Heart left ventricle (tissue), 16 donors: ENCODE measurements around the gene KRT9. TPM values are rescaled to one million over a fixed set of nuclear protein-coding genes. Genes with fewer than 3 reads are reported as not detected.
"Not testable (repeated sequence)": the region's sequence is repeated elsewhere in the genome, so short reads cannot be mapped to it uniquely, and the experiment has no call there.

Experiments used
- ATAC-seq, 4 donors: fragments of 200-7000 bp; cut with Tn5 transposase; one replicate each; pipeline ENCODE4 v1.9.1; 2020 to 2022; ENCODE audit warnings: moderate library complexity in 4 of 4, mild to moderate bottlenecking in 3 of 4, moderate number of reproducible peaks in 1 of 4
- DNase-seq, 5 donors: peaks; one replicate each; pipeline ENCODE4 v3.0.0-alpha.2; 2020
- H3K27ac ChIP-seq, 12 donors: fragments of 200-600 bp; sonication (generic) in 4 of 12; one replicate each; pipeline versions ENCODE4 v1.5.0 to v1.8.0; 2016 to 2022; ENCODE audit warnings: mild to moderate bottlenecking in 2 of 12
- H3K27me3 ChIP-seq, 9 donors: fragments of 200-600 bp; sonication (generic) in 2 of 9; one replicate each; pipeline versions ENCODE4 v1.5.1 to v1.8.0; 2016 to 2022; ENCODE audit warnings: mild to moderate bottlenecking in 3 of 9
- H3K36me3 ChIP-seq, 9 donors: fragments of 200-600 bp; sonication (generic) in 2 of 9; one replicate each; pipeline versions ENCODE4 v1.5.0 to v1.8.0; 2018 to 2022; ENCODE audit warnings: mild to moderate bottlenecking in 2 of 9
- H3K4me1 ChIP-seq, 12 donors: fragments of 200-600 bp; sonication (generic) in 4 of 12; one replicate each; pipeline versions ENCODE4 v1.5.0 to v1.8.0; 2016 to 2022; ENCODE audit warnings: mild to moderate bottlenecking in 3 of 12
- H3K4me3 ChIP-seq, 12 donors: fragments of 200-600 bp; sonication (generic) in 4 of 12; one replicate each; pipeline versions ENCODE4 v1.5.0 to v1.8.0; 2017 to 2022; ENCODE audit warnings: mild to moderate bottlenecking in 9 of 12, moderate library complexity in 4 of 12
- H3K9me3 ChIP-seq, 12 donors: fragments of 200-600 bp; sonication (generic) in 4 of 12; one replicate each; pipeline versions ENCODE4 v1.5.0 to v1.8.0; 2016 to 2022; ENCODE audit warnings: mild to moderate bottlenecking in 1 of 12
- CTCF ChIP-seq, 12 donors: fragments of 200-600 bp; sonication (generic) in 4 of 12; IDR thresholded peaks; one replicate each; pipeline versions ENCODE4 v1.5.0 to v1.8.0; 2018 to 2022; ENCODE audit warnings: antibody characterized with exemption in 12 of 12, mild to moderate bottlenecking in 5 of 12
- POLR2A ChIP-seq, 2 donors: fragments of 450-650 bp; IDR thresholded peaks; one replicate each; pipeline ENCODE4 v1.6.1; 2017; ENCODE audit warnings: antibody characterized with exemption in 2 of 2, mild to moderate bottlenecking in 2 of 2, moderate library complexity in 2 of 2
- WGBS, 4 donors: extraction: QIAGEN DNeasy Blood & Tissue Kit in 2 of 4; methylation state at CpG; one replicate each; pipeline versions ENCODE4 v1.1.5 to v1.1.7; 2013 to 2018; 5-methylcytosine and 5-hydroxymethylcytosine counted together
- intact Hi-C, 10 donors: fragments of 100-400 bp; cut with DNase I; formaldehyde crosslinking; loops; one replicate each; pipeline versions ENCODE4 v1.11.1 to v1.14.2; 2022
- polyA plus RNA-seq, 2 donors: library from polyadenylated mRNA; stranded (reverse); fragments of 200-250 nt; gene quantifications; one replicate each; pipeline ENCODE4 v1.2.3, GENCODE V29; 2013
- total RNA-seq, 9 donors: library from RNA; depleted of rRNA in 2 of 9; stranded (reverse); fragments of >200 nt in 2 of 9; fragmentation: NEBNext Ultra II Directional in 3 of 9; extraction: Animal tissue kit (Norgen Biotek cat#: 25700) in 3 of 9; gene quantifications; one replicate each; pipeline versions ENCODE4 v1.1.0 to v1.2.4, GENCODE V29; 2016 to 2023
- donor health status: ischemic (EF 13 %, LVEDD 7.1; RV severe dilation, severe dysfunction).
- donor health status: healthy with polysubstance abuse.
- donor health status: DM: no; HTN: yes; CAD: no.
- donor health status: DM: no; HTN: no; CAD: no.
- donor health status: ischemic (EF 25% LVEDD 6.9; RV normal size, moderate dysfunction).
- donor health status: ischemic (EF 25% LVEDD 5.7; RV mildly dilated, moderate dysfunction).
- donor health status: healthy.
- donor health status: DM: yes; HTN: yes; CAD: no.
- donor health status: ischemic (EF 35%, LVEDD 5.7; RV mildly dilated, moderate dysfunction).
- donor health status: nonischemic (EF 11% LVEDD 7.7; RV severe dilation, severe dysfunction).
- donor health status: DM: yes; HTN: yes; CAD: no.
- donor health status: PGD.
- donor health status: ischemic (EF 29% LVEDD 5.4; RV normal size, mild dysfunction).
- donor health status: nonischemic (EF 23%, LVEDD 6.1; RV moderate dilation, normal function).

KRT9 gene
- total and polyA plus RNA-seq, 11 donors: not detected

GRCh38 chr17:41545829-41546410 is 25.9 kb downstream of the KRT9 start:
- Histone ChIP-seq H3K27me3 (peaks cover 0 to 9% (median 2%) of the 10 kb centered on the region in 9 donors), H3K27ac (no peak overlapping the region), H3K4me1 (peaks cover 0 to 20% (median 10%) of the 10 kb centered on the region in 12 donors), H3K36me3 (no peaks in the 10 kb centered on the region), H3K4me3 (no peak overlapping the region), H3K9me3 (peaks cover 0 to 10% (median 1%) of the 10 kb centered on the region in 12 donors)
- ATAC-seq (no peak), DNase-seq (no peak)
- 79 to 80% (median 80%) methylated on average over 13 of the region's 13 CpGs for WGBS, 4 donors
- intact Hi-C loops: loop anchor here in 9 of 10 donors (2.0 to 10.0 kb wide), 8 partner anchors 116 to 741 kb away; no protein-coding TSS in a partner anchor
- no peak for TF ChIP-seq CTCF (IDR thresholded peaks at IDR 0.05)

GRCh38 chr17:41544935-41545334 is 26.9 kb downstream of the KRT9 start:
- no peaks in the 10 kb centered on the region for H3K36me3 ChIP-seq
- WGBS, 4 donors: 93 to 94% (median 93%) methylated on average over 5 of the region's 5 CpGs
- H3K9me3 ChIP-seq: peaks cover 0 to 10% (median 1%) of the 10 kb centered on the region in 12 donors
- H3K27me3 ChIP-seq: peaks cover 0 to 9% (median 2%) of the 10 kb centered on the region in 9 donors
- intact Hi-C loops: loop anchor here in 8 of 10 donors (5.0 to 10.0 kb wide), 7 partner anchors 117 to 740 kb away; no protein-coding TSS in a partner anchor
- H3K4me1 ChIP-seq: peaks cover 0 to 20% (median 10%) of the 10 kb centered on the region in 12 donors
- DNase-seq: no peak
- no peak overlapping the region for H3K27ac ChIP-seq
- TF ChIP-seq POLR2A (IDR thresholded peaks at IDR 0.05) (no peak), CTCF (IDR thresholded peaks at IDR 0.05) (no peak)
- ATAC-seq: no peak
- H3K4me3 ChIP-seq: no peak overlapping the region

- no peak for ATAC-seq
- Histone ChIP-seq H3K27ac (no peak overlapping the region), H3K27me3 (peaks cover 0 to 9% (median 2%) of the 10 kb centered on the region in 9 donors), H3K4me1 (peaks cover 0 to 19% (median 10%) of the 10 kb centered on the region in 12 donors), H3K4me3 (no peak overlapping the region), H3K9me3 (peaks cover 0 to 10% (median 1%) of the 10 kb centered on the region in 12 donors), H3K36me3 (no peaks in the 10 kb centered on the region)
- DNase-seq: no peak
- 53 to 63% (median 54%) methylated on average over 5 of the region's 5 CpGs for WGBS, 4 donors
- TF ChIP-seq POLR2A (IDR thresholded peaks at IDR 0.05): no peak
- intact Hi-C loops: loop anchor here in 3 of 10 donors (10.0 kb wide), 3 partner anchors 640 to 740 kb away; no protein-coding TSS in a partner anchor
These were observed 27.4 kb downstream of the KRT9 start for GRCh38 chr17:41544491-41544892.

GRCh38 chr17:41542786-41543185 is 29.1 kb downstream of the KRT9 start:
- intact Hi-C loops: loop anchor here in 3 of 10 donors (10.0 kb wide), 3 partner anchors 638 to 738 kb away; no protein-coding TSS in a partner anchor
- DNase-seq, ATAC-seq, H3K4me1 ChIP-seq, H3K27ac ChIP-seq, H3K27me3 ChIP-seq, H3K4me3 ChIP-seq, H3K36me3 ChIP-seq: not testable (repeated sequence)
- H3K9me3 ChIP-seq: peaks cover 0 to 10% (median 1%) of the 10 kb centered on the region in 12 donors
- 82 to 85% (median 82%) methylated on average over 10 of the region's 10 CpGs for WGBS, 4 donors

- peaks cover 0 to 9% (median 2%) of the 10 kb centered on the region in 9 donors for H3K27me3 ChIP-seq
- intact Hi-C loops: loop anchor here in 3 of 10 donors (10.0 kb wide), 3 partner anchors 638 to 738 kb away; no protein-coding TSS in a partner anchor
These were observed 29.5 kb downstream of the KRT9 start for GRCh38 chr17:41542357-41542756.

More at GRCh38 chr17:41542357-41542756, 29.5 kb downstream of the KRT9 start:
- Histone ChIP-seq H3K9me3 (peaks cover 0 to 10% (median 1%) of the 10 kb centered on the region in 12 donors), H3K4me3 (no peak overlapping the region), H3K4me1 (no peaks in the 10 kb centered on the region), H3K27ac (no peak overlapping the region), H3K36me3 (no peaks in the 10 kb centered on the region)
- DNase-seq (no peak), ATAC-seq (no peak)
- TF ChIP-seq CTCF (IDR thresholded peaks at IDR 0.05) (no peak), POLR2A (IDR thresholded peaks at IDR 0.05) (no peak)
- WGBS, 4 donors: 56 to 68% (median 62%) methylated on average over 2 of the region's 2 CpGs
